SK-N-MC (cell line): ENCODE results near the gene CHSY1.
"Not testable (repeated sequence)": the region's sequence is repeated elsewhere in the genome, so short reads cannot be mapped to it uniquely, and the experiment has no call there.

Experiments used
- EZH2 ChIP-seq: fragments of 200-600 bp; sonication (generic); IDR thresholded peaks from one replicate; pipeline ENCODE4 v1.6.1; 2017; ENCODE audit warnings: antibody characterized with exemption
- FOXP2 ChIP-seq: optimal IDR thresholded peaks from 2 replicates; pipeline ENCODE3; 2011; ENCODE audit warnings: mild to moderate bottlenecking, moderate library complexity; ENCODE audit not compliant: insufficient read depth; ENCODE audit errors: extremely low read length, control extremely low read depth
- POLR2AphosphoS5 ChIP-seq: IDR thresholded peaks from 2 replicates; pipeline ENCODE4 v1.6.1; 2012; ENCODE audit warnings: mild to moderate bottlenecking, low read depth, low read length, borderline replicate concordance

- TF ChIP-seq EZH2, POLR2AphosphoS5, FOXP2: not testable (repeated sequence)
Measured at GRCh38 chr15:101214435-101215097, 37.3 kb downstream of the CHSY1 start.
